Middle frontal gyrus (tissue), 1 donor: ENCODE data around the gene SLC24A4.
"Not testable (repeated sequence)": the region's sequence is repeated elsewhere in the genome, so short reads cannot be mapped to it uniquely, and the experiment has no call there.

ENCODE experiments used
- DNase-seq: peaks from one replicate; pipeline ENCODE4 v3.0.0-alpha.2; 2015; ENCODE audit warnings: low spot score; ENCODE audit errors: extremely low spot score

The SLC24A4 gene

GRCh38 chr14:92516344-92516965 lies 193.5 kb downstream of the SLC24A4 start:
- no peak for DNase-seq

- DNase-seq, result no peak
These were observed 194.1 kb downstream of the SLC24A4 start for GRCh38 chr14:92516966-92517506.

GRCh38 chr14:92517761-92518160 lies 194.8 kb downstream of the SLC24A4 start:
- no peak for DNase-seq

- no peak for DNase-seq
These were observed 196.5 kb downstream of the SLC24A4 start for GRCh38 chr14:92519246-92520101.

GRCh38 chr14:92520102-92521057 lies 197.4 kb downstream of the SLC24A4 start:
- DNase-seq, result no peak

- no peak for DNase-seq
These were observed 198.1 kb downstream of the SLC24A4 start for GRCh38 chr14:92521058-92521415.

GRCh38 chr14:92523752-92524151 lies 200.8 kb downstream of the SLC24A4 start:
- no peak for DNase-seq

- DNase-seq, result no peak
These were observed 201.7 kb downstream of the SLC24A4 start for GRCh38 chr14:92524602-92525185.

GRCh38 chr14:92525322-92526095 lies 202.5 kb downstream of the SLC24A4 start:
- no peak for DNase-seq

GRCh38 chr14:92527721-92528120 lies 204.8 kb downstream of the SLC24A4 start:
- DNase-seq, result no peak

- no peak for DNase-seq
These were observed 205.6 kb downstream of the SLC24A4 start for GRCh38 chr14:92528486-92529100.

GRCh38 chr14:92529903-92530302 lies 206.9 kb downstream of the SLC24A4 start:
- DNase-seq, result no peak

- no peak for DNase-seq
These were observed 208.3 kb downstream of the SLC24A4 start for GRCh38 chr14:92531106-92531873.

GRCh38 chr14:92532490-92533163 lies 209.7 kb downstream of the SLC24A4 start:
- DNase-seq, result no peak

- DNase-seq, result no peak
These were observed 212.1 kb downstream of the SLC24A4 start for GRCh38 chr14:92534932-92535643.

GRCh38 chr14:92536231-92536630 lies 213.3 kb downstream of the SLC24A4 start:
- DNase-seq, result not testable (repeated sequence)

- DNase-seq, result no peak
These were observed 215.5 kb downstream of the SLC24A4 start for GRCh38 chr14:92538412-92538985.
